Stimulated activated CD4-positive, alpha-beta T cell treated with anti-CD3 and anti-CD28 coated beads, Interleukin-4, amount 100 ng/mL, for 48 hours (primary cell): ENCODE measurements around the gene C15orf39.

Experiments
- DNase-seq, 2 donors: peaks; one replicate each; pipeline ENCODE4 v3.0.0-alpha.2; 2020; ENCODE audit warnings: low read depth in 2 of 2

Gene C15orf39

GRCh38 chr15:75172284-75172820 lies 29.3 kb upstream of the C15orf39 start:
- no peak for DNase-seq

- DNase-seq = no peak
Observed at GRCh38 chr15:75174102-75174501, 27.6 kb upstream of the C15orf39 start.

GRCh38 chr15:75174729-75175128 lies 27.0 kb upstream of the C15orf39 start:
- no peak for DNase-seq

- no peak for DNase-seq
Observed at GRCh38 chr15:75176396-75176761, 25.3 kb upstream of the C15orf39 start.

- no peak for DNase-seq
Observed at GRCh38 chr15:75177360-75178071, 24.2 kb upstream of the C15orf39 start.

GRCh38 chr15:75178171-75178937 lies 23.3 kb upstream of the C15orf39 start:
- no peak for DNase-seq

- DNase-seq = no peak
Observed at GRCh38 chr15:75178938-75179745, 22.5 kb upstream of the C15orf39 start.

- DNase-seq = no peak
Observed at GRCh38 chr15:75179746-75180140, 21.9 kb upstream of the C15orf39 start.

- DNase-seq = no peak
Observed at GRCh38 chr15:75181780-75182179, 19.9 kb upstream of the C15orf39 start.

- DNase-seq = no peak
Observed at GRCh38 chr15:75182187-75183131, 19.2 kb upstream of the C15orf39 start.

- DNase-seq = no peak
Observed at GRCh38 chr15:75185271-75186029, 16.2 kb upstream of the C15orf39 start.

- no peak for DNase-seq
Observed at GRCh38 chr15:75186044-75186443, 15.6 kb upstream of the C15orf39 start.

GRCh38 chr15:75188499-75188898 lies 13.2 kb upstream of the C15orf39 start:
- DNase-seq = no peak

- no peak for DNase-seq
Observed at GRCh38 chr15:75191235-75191634, 10.4 kb upstream of the C15orf39 start.

- DNase-seq = no peak
Observed at GRCh38 chr15:75192307-75192706, 9.4 kb upstream of the C15orf39 start.

GRCh38 chr15:75193272-75193671 lies 8.4 kb upstream of the C15orf39 start:
- DNase-seq = no peak

GRCh38 chr15:75193976-75194375 lies 7.7 kb upstream of the C15orf39 start:
- DNase-seq = no peak

GRCh38 chr15:75194397-75194796 lies 7.3 kb upstream of the C15orf39 start:
- no peak for DNase-seq

- no peak for DNase-seq
Observed at GRCh38 chr15:75195122-75195765, 6.4 kb upstream of the C15orf39 start.

GRCh38 chr15:75195766-75196241 lies 5.9 kb upstream of the C15orf39 start:
- DNase-seq = no peak
